Measurements from ENCODE around the gene SCAMP4.

The SCAMP4 gene

GRCh38 chr19:1912760-1913505 is 7.7 kb downstream of the SCAMP4 start:
- DNase-seq (ENCODE audit: low read depth), result no peak

- DNase-seq (ENCODE audit: low read depth), result no peak
These were observed 8.8 kb downstream of the SCAMP4 start for GRCh38 chr19:1913781-1914577.

GRCh38 chr19:1914826-1915341 is 9.7 kb downstream of the SCAMP4 start:
- DNase-seq (ENCODE audit: low read depth), result no peak

- DNase-seq (ENCODE audit: low read depth), result no peak
These were observed 11.9 kb downstream of the SCAMP4 start for GRCh38 chr19:1917146-1917545.

- no peak for DNase-seq (ENCODE audit: low read depth)
These were observed 12.7 kb downstream of the SCAMP4 start for GRCh38 chr19:1917926-1918325.

- no peak for DNase-seq (ENCODE audit: low read depth)
These were observed 13.8 kb downstream of the SCAMP4 start for GRCh38 chr19:1918975-1919374.

GRCh38 chr19:1920644-1921043 is 15.4 kb downstream of the SCAMP4 start:
- DNase-seq (ENCODE audit: low read depth), result no peak

- DNase-seq (ENCODE audit: low read depth), result no peak
These were observed 16.1 kb downstream of the SCAMP4 start for GRCh38 chr19:1921326-1921725.

GRCh38 chr19:1921825-1922224 is 16.6 kb downstream of the SCAMP4 start:
- DNase-seq (ENCODE audit: low read depth), result no peak

- no peak for DNase-seq (ENCODE audit: low read depth)
These were observed 17.6 kb downstream of the SCAMP4 start for GRCh38 chr19:1922803-1923202.

GRCh38 chr19:1923319-1923718 is 18.1 kb downstream of the SCAMP4 start:
- no peak for DNase-seq (ENCODE audit: low read depth)

- no peak for DNase-seq (ENCODE audit: low read depth)
These were observed 19.2 kb downstream of the SCAMP4 start for GRCh38 chr19:1924320-1924961.

GRCh38 chr19:1925544-1925943 is 20.3 kb downstream of the SCAMP4 start:
- DNase-seq (ENCODE audit: low read depth), result no peak

- DNase-seq (ENCODE audit: low read depth), result no peak
These were observed 24.0 kb downstream of the SCAMP4 start for GRCh38 chr19:1929021-1929742.

- DNase-seq (ENCODE audit: low read depth), result no peak
These were observed 26.2 kb downstream of the SCAMP4 start for GRCh38 chr19:1931445-1931844.

GRCh38 chr19:1932395-1932794 is 27.2 kb downstream of the SCAMP4 start:
- no peak for DNase-seq (ENCODE audit: low read depth)

- no peak for DNase-seq (ENCODE audit: low read depth)
These were observed 28.0 kb downstream of the SCAMP4 start for GRCh38 chr19:1933244-1933643.

GRCh38 chr19:1933942-1934341 is 28.7 kb downstream of the SCAMP4 start:
- DNase-seq (ENCODE audit: low read depth), result no peak

- peak; percentile 61 for DNase-seq (ENCODE audit: low read depth)
These were observed 30.4 kb downstream of the SCAMP4 start for GRCh38 chr19:1935484-1936208.

- no peak for DNase-seq (ENCODE audit: low read depth)
These were observed 31.2 kb downstream of the SCAMP4 start for GRCh38 chr19:1936430-1936829.

GRCh38 chr19:1936916-1937610 is 31.9 kb downstream of the SCAMP4 start:
- no peak for DNase-seq (ENCODE audit: low read depth)

All from CMK (cell line).